HepG2 (cell line): Measurements from ENCODE around the gene DCUN1D3. TPM values are rescaled to one million over a fixed set of nuclear protein-coding genes. Genes with fewer than 3 reads are reported as not detected.

ENCODE experiments used
- BRD4 ChIP-seq: sonication (generic); formaldehyde crosslinking; IDR thresholded peaks from 2 replicates; pipeline ENCODE4 v1.4.0; 2020; ENCODE audit warnings: missing genetic modification reagents
- IKZF1 ChIP-seq: fragments of 450-650 bp; IDR thresholded peaks from 2 replicates; pipeline ENCODE4 v1.7.1; 2016
- IRF9 ChIP-seq: sonication (generic); formaldehyde crosslinking; IDR thresholded peaks from 2 replicates; pipeline ENCODE4 v1.8.0; 2022; ENCODE audit warnings: missing genetic modification reagents, mild to moderate bottlenecking, borderline replicate concordance
- NFE2L2 ChIP-seq: fragments of 150-350 bp; IDR thresholded peaks from 2 replicates; pipeline ENCODE4 v1.6.1; 2014; ENCODE audit warnings: low read length
- POLR2AphosphoS5 ChIP-seq: IDR thresholded peaks from 2 replicates; pipeline ENCODE4 v1.6.1; 2012; ENCODE audit warnings: low read depth, low read length
- ZNF205 ChIP-seq: IDR thresholded peaks from 2 replicates; pipeline ENCODE4 v1.6.1; 2018; ENCODE audit warnings: missing biosample characterization, missing genetic modification reagents
- ZNF331 ChIP-seq: sonication (generic); formaldehyde crosslinking; IDR thresholded peaks from 2 replicates; pipeline ENCODE4 v1.4.0; 2020; ENCODE audit warnings: missing genetic modification reagents
- ZNF615 ChIP-seq: sonication (generic); formaldehyde crosslinking; IDR thresholded peaks from 2 replicates; pipeline ENCODE4 v1.5.0; 2020; ENCODE audit warnings: mild to moderate bottlenecking, missing genetic modification reagents, borderline replicate concordance
- polyA plus RNA-seq, 8 experiments: library from polyadenylated mRNA; depleted of rRNA in 3 of 8; stranded (reverse) in 7 of 8; unstranded in 1 of 8; fragments of >200 nt; fragmentation: Illumina TruSeq in 4 of 8; extraction: Trizol in 4 of 8; gene quantifications; 2 replicates each; pipeline versions ENCODE4 v1.2.1 to v1.2.3, GENCODE V29; 2011 to 2016; ENCODE audit warnings: low read depth in 4 of 8, missing spikeins in 1 of 8, mixed read lengths in 1 of 8; ENCODE audit not compliant: insufficient read depth in 1 of 8
- total RNA-seq, 5 experiments: library from RNA; depleted of rRNA; stranded (reverse); fragments of >200 nt; fragmentation: Illumina TruSeq; extraction: Trizol; gene quantifications; 2 replicates each; pipeline ENCODE4 v1.2.3, GENCODE V29; 2016; ENCODE audit warnings: low read depth in 1 of 5
- TF ChIP-seq, protein P1 (sequence below): sonication (generic); formaldehyde crosslinking; IDR thresholded peaks from 2 replicates; pipeline ENCODE4 v1.4.0; 2020; ENCODE audit warnings: missing genetic modification reagents, borderline replicate concordance
- TF ChIP-seq, protein P2 (sequence below): sonication (generic); formaldehyde crosslinking; IDR thresholded peaks from 2 replicates; pipeline ENCODE4 v1.4.0; 2020; ENCODE audit warnings: mild to moderate bottlenecking, missing genetic modification reagents
- TF ChIP-seq, protein P3 (sequence below): sonication (generic); formaldehyde crosslinking; IDR thresholded peaks from 2 replicates; pipeline ENCODE4 v1.5.0; 2020; ENCODE audit warnings: missing genetic modification reagents
- TF ChIP-seq, protein P4 (sequence below): sonication (generic); formaldehyde crosslinking; IDR thresholded peaks from 2 replicates; pipeline ENCODE4 v1.8.0; 2022; ENCODE audit warnings: mild to moderate bottlenecking, missing genetic modification reagents; ENCODE audit not compliant: insufficient replicate concordance

DCUN1D3 gene
- total and polyA plus RNA-seq, 2 of the 13 experiments (the other 11 are each of a cell fraction or from before 2014, with no cell fraction given) = 5.0 to 19.3 TPM

DNA sequence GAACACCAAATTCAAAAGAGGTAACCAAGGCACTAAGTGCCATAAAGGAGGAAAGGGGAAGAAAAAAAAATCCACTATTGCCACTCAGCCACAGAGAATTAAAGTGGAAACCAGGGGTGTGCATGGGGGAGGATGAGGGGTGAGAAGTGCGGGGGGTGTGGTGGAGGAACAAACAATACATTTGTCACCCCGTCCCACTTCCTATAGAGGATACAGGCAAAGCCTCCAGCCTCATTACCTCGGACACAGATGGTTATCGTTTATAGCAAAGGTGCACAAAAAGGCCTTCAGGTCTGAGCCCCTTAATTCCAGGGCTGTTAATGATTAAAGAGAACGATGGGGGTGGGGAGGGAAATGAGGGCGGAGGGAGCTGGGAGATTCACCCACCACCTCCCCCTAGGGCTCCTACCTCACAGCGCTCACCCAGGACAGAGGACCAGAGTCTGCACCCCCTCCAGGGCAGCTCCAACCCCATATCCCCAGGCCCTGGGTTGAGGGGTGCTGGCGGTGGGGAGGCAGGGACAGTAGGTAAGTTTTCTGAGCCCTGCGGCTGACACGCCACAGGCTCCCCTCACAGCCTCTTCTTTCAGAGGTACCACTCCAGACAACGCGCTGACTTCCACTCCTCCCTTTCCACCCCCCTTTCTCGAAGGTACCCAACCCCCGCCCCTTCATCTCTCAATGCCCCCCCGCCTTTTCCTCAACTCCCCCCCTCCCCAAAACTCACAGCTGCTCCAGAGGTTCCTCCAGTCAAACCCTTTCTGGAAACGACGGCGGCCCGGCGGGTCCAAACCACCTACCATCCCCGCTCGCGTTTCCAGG lies 470 bp downstream of the DCUN1D3 start (continued):
- TF ChIP-seq ZNF615 (CRISPR knock-in tag) (no peak), BRD4 (CRISPR knock-in tag) (no peak), IRF9 (CRISPR knock-in tag) (0 out of 2 replicates have a peak, but pooled peaks have one; percentile 36), ZNF331 (CRISPR knock-in tag) (peak; percentile 73), ZNF205 (0 out of 2 replicates have a peak, but pooled peaks have one; percentile 42), IKZF1 (no peak), NFE2L2 (no peak), POLR2AphosphoS5 (peak; percentile 60; the same call in 1 of the 2 replicates)
- TF ChIP-seq, protein P1, sequence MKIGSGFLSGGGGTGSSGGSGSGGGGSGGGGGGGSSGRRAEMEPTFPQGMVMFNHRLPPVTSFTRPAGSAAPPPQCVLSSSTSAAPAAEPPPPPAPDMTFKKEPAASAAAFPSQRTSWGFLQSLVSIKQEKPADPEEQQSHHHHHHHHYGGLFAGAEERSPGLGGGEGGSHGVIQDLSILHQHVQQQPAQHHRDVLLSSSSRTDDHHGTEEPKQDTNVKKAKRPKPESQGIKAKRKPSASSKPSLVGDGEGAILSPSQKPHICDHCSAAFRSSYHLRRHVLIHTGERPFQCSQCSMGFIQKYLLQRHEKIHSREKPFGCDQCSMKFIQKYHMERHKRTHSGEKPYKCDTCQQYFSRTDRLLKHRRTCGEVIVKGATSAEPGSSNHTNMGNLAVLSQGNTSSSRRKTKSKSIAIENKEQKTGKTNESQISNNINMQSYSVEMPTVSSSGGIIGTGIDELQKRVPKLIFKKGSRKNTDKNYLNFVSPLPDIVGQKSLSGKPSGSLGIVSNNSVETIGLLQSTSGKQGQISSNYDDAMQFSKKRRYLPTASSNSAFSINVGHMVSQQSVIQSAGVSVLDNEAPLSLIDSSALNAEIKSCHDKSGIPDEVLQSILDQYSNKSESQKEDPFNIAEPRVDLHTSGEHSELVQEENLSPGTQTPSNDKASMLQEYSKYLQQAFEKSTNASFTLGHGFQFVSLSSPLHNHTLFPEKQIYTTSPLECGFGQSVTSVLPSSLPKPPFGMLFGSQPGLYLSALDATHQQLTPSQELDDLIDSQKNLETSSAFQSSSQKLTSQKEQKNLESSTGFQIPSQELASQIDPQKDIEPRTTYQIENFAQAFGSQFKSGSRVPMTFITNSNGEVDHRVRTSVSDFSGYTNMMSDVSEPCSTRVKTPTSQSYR (CRISPR knock-in tag) = peak; percentile 92
- TF ChIP-seq, protein P2, sequence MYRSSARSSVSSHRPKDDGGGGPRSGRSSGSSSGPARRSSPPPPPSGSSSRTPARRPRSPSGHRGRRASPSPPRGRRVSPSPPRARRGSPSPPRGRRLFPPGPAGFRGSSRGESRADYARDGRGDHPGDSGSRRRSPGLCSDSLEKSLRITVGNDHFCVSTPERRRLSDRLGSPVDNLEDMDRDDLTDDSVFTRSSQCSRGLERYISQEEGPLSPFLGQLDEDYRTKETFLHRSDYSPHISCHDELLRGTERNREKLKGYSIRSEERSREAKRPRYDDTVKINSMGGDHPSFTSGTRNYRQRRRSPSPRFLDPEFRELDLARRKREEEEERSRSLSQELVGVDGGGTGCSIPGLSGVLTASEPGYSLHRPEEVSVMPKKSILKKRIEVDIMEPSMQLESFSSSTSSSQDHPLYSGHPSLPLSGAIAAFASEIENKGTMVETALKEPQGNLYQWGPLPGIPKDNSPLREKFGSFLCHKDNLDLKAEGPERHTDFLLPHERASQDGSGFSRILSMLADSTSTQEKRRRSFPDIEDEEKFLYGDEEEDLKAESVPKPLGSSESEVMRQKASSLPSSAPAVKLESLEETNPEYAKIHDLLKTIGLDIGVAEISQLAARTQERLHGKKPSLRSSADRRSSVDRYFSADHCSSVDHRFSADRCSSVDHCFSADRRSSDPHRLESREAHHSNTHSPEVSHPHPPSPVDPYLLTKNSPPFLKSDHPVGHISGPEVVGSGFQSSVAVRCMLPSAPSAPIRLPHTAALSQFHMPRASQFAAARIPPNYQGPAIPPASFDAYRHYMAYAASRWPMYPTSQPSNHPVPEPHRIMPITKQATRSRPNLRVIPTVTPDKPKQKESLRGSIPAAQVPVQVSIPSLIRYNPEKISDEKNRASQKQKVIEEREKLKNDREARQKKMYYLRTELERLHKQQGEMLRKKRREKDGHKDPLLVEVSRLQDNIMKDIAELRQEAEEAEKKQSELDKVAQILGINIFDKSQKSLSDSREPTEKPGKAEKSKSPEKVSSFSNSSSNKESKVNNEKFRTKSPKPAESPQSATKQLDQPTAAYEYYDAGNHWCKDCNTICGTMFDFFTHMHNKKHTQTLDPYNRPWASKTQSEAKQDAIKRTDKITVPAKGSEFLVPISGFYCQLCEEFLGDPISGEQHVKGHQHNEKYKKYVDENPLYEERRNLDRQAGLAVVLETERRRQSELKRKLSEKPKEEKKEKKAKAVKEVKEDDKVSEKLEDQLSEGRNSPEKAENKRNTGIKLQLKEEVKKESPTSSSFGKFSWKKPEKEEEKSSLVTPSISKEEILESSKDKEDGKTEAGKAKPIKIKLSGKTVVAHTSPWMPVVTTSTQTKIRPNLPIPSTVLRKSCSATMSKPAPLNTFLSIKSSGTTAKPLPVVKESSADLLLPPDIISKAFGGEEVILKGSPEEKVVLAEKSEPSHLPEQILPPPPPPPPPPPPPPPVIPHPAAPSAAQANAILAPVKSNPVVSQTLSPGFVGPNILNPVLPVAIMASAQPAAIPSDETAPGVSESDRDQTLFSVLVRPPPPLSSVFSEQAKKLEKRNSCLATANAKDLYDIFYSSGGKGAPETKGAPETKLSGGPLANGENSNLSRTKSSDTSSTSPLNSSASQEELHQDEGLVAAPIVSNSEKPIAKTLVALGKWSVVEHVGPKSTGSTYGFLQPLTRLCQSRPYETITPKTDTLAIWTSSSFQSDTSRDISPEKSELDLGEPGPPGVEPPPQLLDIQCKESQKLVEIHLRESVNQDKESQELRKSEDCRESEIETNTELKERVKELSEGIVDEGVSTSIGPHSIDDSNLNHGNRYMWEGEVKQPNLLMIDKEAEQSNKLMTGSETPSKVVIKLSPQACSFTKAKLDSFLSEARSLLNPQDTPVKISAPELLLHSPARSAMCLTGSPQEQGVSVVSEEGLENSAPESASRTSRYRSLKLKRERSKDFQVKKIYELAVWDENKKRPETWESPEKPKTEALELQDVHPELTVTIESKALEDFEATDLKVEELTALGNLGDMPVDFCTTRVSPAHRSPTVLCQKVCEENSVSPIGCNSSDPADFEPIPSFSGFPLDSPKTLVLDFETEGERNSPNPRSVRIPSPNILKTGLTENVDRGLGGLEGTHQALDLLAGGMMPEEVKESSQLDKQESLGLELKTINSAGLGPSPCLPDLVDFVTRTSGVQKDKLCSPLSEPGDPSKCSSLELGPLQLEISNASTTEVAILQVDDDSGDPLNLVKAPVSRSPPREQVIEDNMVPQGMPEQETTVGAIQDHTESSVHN = peak; percentile 83
- TF ChIP-seq, protein P3, sequence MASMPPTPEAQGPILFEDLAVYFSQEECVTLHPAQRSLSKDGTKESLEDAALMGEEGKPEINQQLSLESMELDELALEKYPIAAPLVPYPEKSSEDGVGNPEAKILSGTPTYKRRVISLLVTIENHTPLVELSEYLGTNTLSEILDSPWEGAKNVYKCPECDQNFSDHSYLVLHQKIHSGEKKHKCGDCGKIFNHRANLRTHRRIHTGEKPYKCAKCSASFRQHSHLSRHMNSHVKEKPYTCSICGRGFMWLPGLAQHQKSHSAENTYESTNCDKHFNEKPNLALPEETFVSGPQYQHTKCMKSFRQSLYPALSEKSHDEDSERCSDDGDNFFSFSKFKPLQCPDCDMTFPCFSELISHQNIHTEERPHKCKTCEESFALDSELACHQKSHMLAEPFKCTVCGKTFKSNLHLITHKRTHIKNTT (CRISPR knock-in tag) = no peak
- TF ChIP-seq, protein P4, sequence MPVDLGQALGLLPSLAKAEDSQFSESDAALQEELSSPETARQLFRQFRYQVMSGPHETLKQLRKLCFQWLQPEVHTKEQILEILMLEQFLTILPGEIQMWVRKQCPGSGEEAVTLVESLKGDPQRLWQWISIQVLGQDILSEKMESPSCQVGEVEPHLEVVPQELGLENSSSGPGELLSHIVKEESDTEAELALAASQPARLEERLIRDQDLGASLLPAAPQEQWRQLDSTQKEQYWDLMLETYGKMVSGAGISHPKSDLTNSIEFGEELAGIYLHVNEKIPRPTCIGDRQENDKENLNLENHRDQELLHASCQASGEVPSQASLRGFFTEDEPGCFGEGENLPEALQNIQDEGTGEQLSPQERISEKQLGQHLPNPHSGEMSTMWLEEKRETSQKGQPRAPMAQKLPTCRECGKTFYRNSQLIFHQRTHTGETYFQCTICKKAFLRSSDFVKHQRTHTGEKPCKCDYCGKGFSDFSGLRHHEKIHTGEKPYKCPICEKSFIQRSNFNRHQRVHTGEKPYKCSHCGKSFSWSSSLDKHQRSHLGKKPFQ (CRISPR knock-in tag) = no peak
